ENCODE data around the gene ZNF8. TPM values are rescaled to one million over a fixed set of nuclear protein-coding genes. Genes with fewer than 3 reads are reported as not detected.

Gene ZNF8
- total and polyA plus RNA-seq, 10 of the 15 experiments (the other 5 are each of a cell fraction or from before 2014, with no cell fraction given), result 0.46 to 5.4 (median 2.6) TPM

- TF ChIP-seq ZBTB4 (CRISPR knock-in tag; IDR thresholded peaks at IDR 0.05), result no peak
Measured at GRCh38 chr19:58335630-58336029, 56.9 kb downstream of the ZNF8 start (continued).

- H2AFZ ChIP-seq (ENCODE audit: control insufficient read depth, low read depth, low read length), result no peak overlapping the region
- POLR2A ChIA-PET, result no interaction called here
- no peaks in the 10 kb centered on the region for H4K20me1 ChIP-seq (ENCODE audit: control insufficient read depth, insufficient read depth)
- no peak for DNase-seq (ENCODE audit: low read depth, low spot score)
- H3K4me1 ChIP-seq (ENCODE audit: control insufficient read depth, insufficient read depth, low read length), result no peaks in the 10 kb centered on the region
- WGBS (ENCODE audit: insufficient coverage, insufficient replicate concordance, low lambda C conversion rate, missing lambda C conversion rate), result 100% methylated on average over 1 of the region's 1 CpG
- CTCF ChIA-PET, result interaction anchor here (0.8 kb wide), 1 partner anchor 26 kb away, joined by 3 read pairs; no protein-coding TSS in a partner anchor
- RAD21 ChIA-PET (ENCODE audit: unreplicated experiment), result no interaction called here
- peaks cover 7 to 11% of the 10 kb centered on the region in 2 experiments; a peak in 3 of 4 replicates for H3K36me3 ChIP-seq (ENCODE audit: control insufficient read depth in 2 of 2, insufficient read depth in 2 of 2, low read length in 1 of 2)
- no peak overlapping the region for H3K27ac ChIP-seq (ENCODE audit: control insufficient read depth, insufficient read depth)
- in situ Hi-C loops (cut with MboI), result no loop called here
- H3K4me3 ChIP-seq, result no peak overlapping the region
- BruUV-seq (replicated peaks), result no TSS peak
- H3K9ac ChIP-seq (ENCODE audit: control insufficient read depth, insufficient read depth, low read length), result no peak overlapping the region
- no peak overlapping the region for H3K4me2 ChIP-seq (ENCODE audit: control insufficient read depth, insufficient read depth)
- no peak for FAIRE-seq
- intact Hi-C loops (cut with micrococcal nuclease; ENCODE audit: unreplicated experiment), result no loop called here
- no peaks in the 10 kb centered on the region for H3K27me3 ChIP-seq (replicated peaks in 1 of 2; ENCODE audit: control insufficient read depth in 2 of 2, insufficient read depth in 2 of 2, low read length in 1 of 2)
- no peaks in the 10 kb centered on the region; the same call in 2 of the 3 replicates for H3K9me3 ChIP-seq (replicated peaks; ENCODE audit: control insufficient read depth, insufficient read depth, low read length)
- SMC1A ChIA-PET (ENCODE audit: uncharacterized antibody, unreplicated experiment), result no interaction called here
- no peaks in the 10 kb centered on the region for H3K79me2 ChIP-seq (ENCODE audit: control insufficient read depth, insufficient read depth, low read length)
- no peak for ATAC-seq
- TF ChIP-seq SPI1 (IDR thresholded peaks at IDR 0.05; ENCODE audit: borderline replicate concordance, insufficient read depth, low read depth, low read length) (no peak), ZNF592 (IDR thresholded peaks at IDR 0.05) (no peak), CEBPZ (IDR thresholded peaks at IDR 0.05; ENCODE audit: low read depth, low read length) (no peak), RUNX3 (IDR thresholded peaks at IDR 0.05; ENCODE audit: low read length) (no peak), KAT2A (conservative IDR thresholded peaks at IDR 0.05; ENCODE audit: control insufficient read depth, low read depth, low read length) (no peak), SP1 (IDR thresholded peaks at IDR 0.05; ENCODE audit: low read depth, low read length) (no peak)
Measured at GRCh38 chr19:58336216-58336615, 57.5 kb downstream of the ZNF8 start.

Data from GM12878 (cell line).